Activated naive CD4-positive, alpha-beta T cell treated with anti-CD3 and anti-CD28 coated beads, Interleukin-2, amount 50 U/mL, for 16 hours (primary cell): ENCODE results near the gene ATR.
"Not testable (repeated sequence)": the region's sequence is repeated elsewhere in the genome, so short reads cannot be mapped to it uniquely, and the experiment has no call there.

Source experiments
- DNase-seq: peaks from one replicate; pipeline ENCODE4 v3.0.0-alpha.2; 2020

ATR gene

GRCh38 chr3:142592268-142592667, 13.7 kb upstream of the ATR start:
- DNase-seq: not testable (repeated sequence)

- DNase-seq: no peak
These were observed 10.2 kb upstream of the ATR start for GRCh38 chr3:142588703-142589102.

GRCh38 chr3:142586803-142587406, 8.4 kb upstream of the ATR start:
- DNase-seq: no peak

- not testable (repeated sequence) for DNase-seq
These were observed 2.5 kb upstream of the ATR start for GRCh38 chr3:142581070-142581469.

- no peak for DNase-seq
These were observed 1.5 kb upstream of the ATR start for GRCh38 chr3:142580061-142580423.

GRCh38 chr3:142577696-142578328, 721 bp downstream of the ATR start:
- DNase-seq: no peak

- DNase-seq: no peak
These were observed 1.7 kb downstream of the ATR start for GRCh38 chr3:142576792-142577191.

- no peak for DNase-seq
These were observed 3.9 kb downstream of the ATR start for GRCh38 chr3:142574665-142575064.

- not testable (repeated sequence) for DNase-seq
These were observed 4.3 kb downstream of the ATR start for GRCh38 chr3:142574223-142574622.

GRCh38 chr3:142569422-142569821, 9.1 kb downstream of the ATR start:
- DNase-seq: not testable (repeated sequence)

GRCh38 chr3:142568393-142569017, 10.0 kb downstream of the ATR start:
- DNase-seq: no peak

GRCh38 chr3:142566096-142566495, 12.4 kb downstream of the ATR start:
- no peak for DNase-seq

GRCh38 chr3:142563496-142563997, 15.0 kb downstream of the ATR start:
- DNase-seq: no peak

- no peak for DNase-seq
These were observed 18.4 kb downstream of the ATR start for GRCh38 chr3:142560118-142560517.

- no peak for DNase-seq
These were observed 24.8 kb downstream of the ATR start for GRCh38 chr3:142553741-142554140.

- DNase-seq: not testable (repeated sequence)
These were observed 26.0 kb downstream of the ATR start for GRCh38 chr3:142552579-142552978.

- DNase-seq: no peak
These were observed 28.5 kb downstream of the ATR start for GRCh38 chr3:142549986-142550385.

- DNase-seq: no peak
These were observed 35.2 kb downstream of the ATR start for GRCh38 chr3:142543307-142543706.

GRCh38 chr3:142542054-142542453, 36.5 kb downstream of the ATR start:
- no peak for DNase-seq

- DNase-seq: no peak
These were observed 42.0 kb downstream of the ATR start for GRCh38 chr3:142536519-142536918.

GRCh38 chr3:142534543-142534942, 44.0 kb downstream of the ATR start:
- no peak for DNase-seq

GRCh38 chr3:142530296-142530695, 48.2 kb downstream of the ATR start:
- no peak for DNase-seq

GRCh38 chr3:142523921-142524566, 54.5 kb downstream of the ATR start:
- DNase-seq: no peak

GRCh38 chr3:142509079-142509478, 69.5 kb downstream of the ATR start:
- DNase-seq: no peak
